HCT116 (cell line): ENCODE data around the gene CTSH. TPM values are rescaled to one million over a fixed set of nuclear protein-coding genes. Genes with fewer than 3 reads are reported as not detected.

ENCODE experiments used
- ATAC-seq: fragments of 200-7000 bp; cut with Tn5 transposase; 2 replicates; pipeline ENCODE4 v1.9.1; 2020; ENCODE audit warnings: mild to moderate bottlenecking, moderate library complexity
- BruUV-seq: library from RNA; stranded (reverse); fragments of 400-500 nt; replicated peaks from 2 replicates; lab custom pipeline; 2021; lab: Mats Ljungman, UMichigan
- CTCF ChIA-PET: fragments of 300-600 bp; sonication (Branson Sonifier 250); formaldehyde crosslinking; loops from one replicate; lab custom pipeline; 2021; ENCODE audit warnings: antibody characterized with exemption; lab: Charles Lee
- POLR2A ChIA-PET: fragments of 300-600, 350-600 bp; sonication (Branson Sonifier 250); formaldehyde crosslinking; loops from one replicate; lab custom pipeline; 2021; ENCODE audit warnings: antibody characterized with exemption; lab: Charles Lee
- RAD21 ChIA-PET, 2 experiments: fragments of 300-600 bp; sonication (Branson Sonifier 250); formaldehyde crosslinking; loops; one replicate each; lab custom pipeline; 2023; ENCODE audit warnings: low total read pairs in 2 of 2; ENCODE audit not compliant: uncharacterized antibody in 2 of 2, unreplicated experiment in 2 of 2, low non-redundant PET in 1 of 2; lab: Charles Lee
- DNase-seq: peaks from one replicate; pipeline ENCODE4 v3.0.0-alpha.2; 2010; ENCODE audit warnings: low read depth, low spot score
- H2AFZ ChIP-seq: fragments of 200-600 bp; shearing (Covaris generic), sonication (generic); 2 replicates; pipeline ENCODE4 v1.6.1; 2017; ENCODE audit warnings: low read depth, mixed run types, mixed read lengths, antibody characterized with exemption, low read length; ENCODE audit not compliant: poor library complexity, severe bottlenecking
- H3K27ac ChIP-seq: 2 replicates; pipeline ENCODE4 v1.5.1; 2012; ENCODE audit warnings: low read depth, low read length
- H3K27me3 ChIP-seq: fragments of 200-600 bp; sonication (generic); 2 replicates; pipeline ENCODE4 v1.6.1; 2016; ENCODE audit warnings: mixed run types, low read length, mixed read lengths; ENCODE audit not compliant: insufficient read depth
- H3K36me3 ChIP-seq, 2 experiments: fragments of 200-500 bp in 1 of 2; fragments of 200-600 bp in 1 of 2; sonication (Bioruptor generic) in 1 of 2; sonication (generic) in 1 of 2; 2 replicates each; pipeline versions ENCODE4 v1.5.1 to v1.6.1; 2014 to 2016; ENCODE audit warnings: low read length in 2 of 2, inconsistent platforms in 1 of 2, mixed read lengths in 1 of 2, mixed run types in 1 of 2; ENCODE audit not compliant: insufficient read depth in 2 of 2, control insufficient read depth in 1 of 2
- H3K4me1 ChIP-seq, 2 experiments: fragments of 200-600 bp in 1 of 2; sonication (generic) in 1 of 2; 2 replicates each; pipeline versions ENCODE4 v1.5.1 to v1.6.1; 2012 to 2017; ENCODE audit warnings: low read length in 2 of 2, inconsistent platforms in 1 of 2, mild to moderate bottlenecking in 1 of 2, mixed read lengths in 1 of 2, mixed run types in 1 of 2, moderate library complexity in 1 of 2; ENCODE audit not compliant: insufficient read depth in 2 of 2, control insufficient read depth in 1 of 2
- H3K4me2 ChIP-seq: fragments of 200-600 bp; sonication (generic); 2 replicates; pipeline ENCODE4 v1.6.1; 2017; ENCODE audit warnings: mixed run types, low read length, mixed read lengths
- H3K4me3 ChIP-seq, 2 experiments: fragments of 200-600 bp in 1 of 2; sonication (generic) in 1 of 2; replicated peaks in 1 of 2; 2 replicates each; pipeline ENCODE4 v1.5.1; 2011 to 2016; ENCODE audit warnings: low read length in 2 of 2, control low read depth in 1 of 2, low read depth in 1 of 2, mild to moderate bottlenecking in 1 of 2, mixed read lengths in 1 of 2, mixed run types in 1 of 2
- H3K79me2 ChIP-seq: fragments of 200-600 bp; sonication (generic); 2 replicates; pipeline ENCODE4 v1.6.1; 2017; ENCODE audit warnings: mild to moderate bottlenecking, mixed run types, low read length, moderate library complexity, mixed read lengths; ENCODE audit not compliant: insufficient read depth
- H3K9ac ChIP-seq: fragments of 200-600 bp; sonication (generic); 2 replicates; pipeline ENCODE4 v1.6.1; 2016; ENCODE audit warnings: low read length, mixed read lengths
- H3K9me2 ChIP-seq: fragments of 200-600 bp; sonication (generic), shearing (Covaris generic); 2 replicates; pipeline ENCODE4 v1.6.1; 2017; ENCODE audit warnings: mixed run types, mild to moderate bottlenecking, moderate library complexity; ENCODE audit not compliant: insufficient read depth
- H3K9me3 ChIP-seq, 2 experiments: fragments of 200-500 bp in 1 of 2; fragments of 200-600 bp in 1 of 2; sonication (Bioruptor generic) in 1 of 2; sonication (generic) in 1 of 2; 2 replicates each; pipeline ENCODE4 v1.6.1; 2014 to 2017; ENCODE audit warnings: low read length in 2 of 2, mixed read lengths in 2 of 2, inconsistent platforms in 1 of 2, low read depth in 1 of 2, mild to moderate bottlenecking in 1 of 2, mixed run types in 1 of 2, moderate library complexity in 1 of 2; ENCODE audit not compliant: control insufficient read depth in 1 of 2, insufficient read depth in 1 of 2
- H4K20me1 ChIP-seq: fragments of 200-600 bp; sonication (generic), shearing (Covaris generic); 2 replicates; pipeline ENCODE4 v1.6.1; 2017; ENCODE audit warnings: mixed run types, mild to moderate bottlenecking, moderate library complexity; ENCODE audit not compliant: insufficient read depth
- ATF3 ChIP-seq: IDR thresholded peaks from 2 replicates; pipeline ENCODE4 v1.6.1; 2012
- CBX3 ChIP-seq: IDR thresholded peaks from 2 replicates; pipeline ENCODE4 v1.6.1; 2012; ENCODE audit warnings: low read depth
- CEBPB ChIP-seq: IDR thresholded peaks from 2 replicates; pipeline ENCODE4 v1.6.1; 2012; ENCODE audit warnings: low read depth
- CTCF ChIP-seq, 3 experiments: fragments of 200-600 bp in 1 of 3; sonication (generic) in 1 of 3; IDR thresholded peaks in 2 of 3; conservative IDR thresholded peaks in 1 of 3; 2 replicates each; pipeline ENCODE4 v1.5.1; 2012 to 2017; ENCODE audit warnings: low read depth in 2 of 3, low read length in 2 of 3, antibody characterized with exemption in 1 of 3, borderline replicate concordance in 1 of 3, control low read depth in 1 of 3, mild to moderate bottlenecking in 1 of 3, mixed read lengths in 1 of 3, mixed run types in 1 of 3, moderate library complexity in 1 of 3; ENCODE audit not compliant: insufficient read depth in 1 of 3
- EGR1 ChIP-seq: IDR thresholded peaks from 2 replicates; pipeline ENCODE4 v1.6.1; 2012; ENCODE audit warnings: low read depth
- EZH2 ChIP-seq: fragments of 200-600 bp; sonication (generic); IDR thresholded peaks from 2 replicates; pipeline ENCODE4 v1.6.1; 2017; ENCODE audit warnings: antibody characterized with exemption, mixed run types
- EZH2phosphoT487 ChIP-seq: fragments of 200-600 bp; IDR thresholded peaks from 2 replicates; pipeline ENCODE4 v1.6.1; 2018; ENCODE audit warnings: antibody characterized with exemption, borderline replicate concordance
- FOSL1 ChIP-seq: IDR thresholded peaks from 2 replicates; pipeline ENCODE4 v1.6.1; 2012; ENCODE audit warnings: low read depth
- JUND ChIP-seq: IDR thresholded peaks from 2 replicates; pipeline ENCODE4 v1.6.1; 2012
- POLR2A ChIP-seq: IDR thresholded peaks from 2 replicates; pipeline ENCODE4 v1.7.0; 2011; ENCODE audit warnings: borderline replicate concordance; ENCODE audit not compliant: insufficient read depth, insufficient read length; ENCODE audit errors: extremely low read depth
- RAD21 ChIP-seq: IDR thresholded peaks from 2 replicates; pipeline ENCODE4 v1.6.1; 2012; ENCODE audit warnings: low read depth, mild to moderate bottlenecking
- SIN3A ChIP-seq: IDR thresholded peaks from 2 replicates; pipeline ENCODE4 v1.6.1; 2012; ENCODE audit warnings: low read depth
- SP1 ChIP-seq: IDR thresholded peaks from 2 replicates; pipeline ENCODE4 v1.6.1; 2012; ENCODE audit warnings: low read depth
- YY1 ChIP-seq: IDR thresholded peaks from 2 replicates; pipeline ENCODE4 v1.6.1; 2011; ENCODE audit warnings: low read length, low read depth, moderate library complexity, mild to moderate bottlenecking; ENCODE audit not compliant: insufficient replicate concordance; ENCODE audit errors: extremely low read depth
- ZBTB33 ChIP-seq: IDR thresholded peaks from 2 replicates; pipeline ENCODE4 v1.6.1; 2011; ENCODE audit warnings: mild to moderate bottlenecking, low read length, moderate library complexity; ENCODE audit not compliant: insufficient replicate concordance; ENCODE audit errors: extremely low read depth
- ZFX ChIP-seq: fragments of 450-650 bp; IDR thresholded peaks from 2 replicates; pipeline ENCODE4 v1.6.1; 2017
- ZNF274 ChIP-seq: fragments of 200-500 bp; sonication (Bioruptor generic); IDR thresholded peaks from 2 replicates; pipeline ENCODE4 v1.6.1; 2014; ENCODE audit warnings: mild to moderate bottlenecking, low read depth, low read length, inconsistent platforms
- intact Hi-C: fragments of 100-400 bp; cut with micrococcal nuclease; formaldehyde crosslinking; loops from 2 replicates; pipeline ENCODE4 v1.10.0; 2022
- total RNA-seq: library from RNA; stranded (reverse); gene quantifications from one replicate; pipeline ENCODE4 v1.2.1, GENCODE V29; 2021; ENCODE audit not compliant: unreplicated experiment
- TF ChIP-seq, protein P1 (sequence below): IDR thresholded peaks from 2 replicates; pipeline ENCODE4 v1.6.1; 2012; ENCODE audit warnings: low read depth
- TF ChIP-seq, protein P2 (sequence below): IDR thresholded peaks from 2 replicates; pipeline ENCODE4 v1.6.1; 2012

Gene CTSH
- total RNA-seq, 1 experiment from 2014 or later, result 37.5 TPM

DNA sequence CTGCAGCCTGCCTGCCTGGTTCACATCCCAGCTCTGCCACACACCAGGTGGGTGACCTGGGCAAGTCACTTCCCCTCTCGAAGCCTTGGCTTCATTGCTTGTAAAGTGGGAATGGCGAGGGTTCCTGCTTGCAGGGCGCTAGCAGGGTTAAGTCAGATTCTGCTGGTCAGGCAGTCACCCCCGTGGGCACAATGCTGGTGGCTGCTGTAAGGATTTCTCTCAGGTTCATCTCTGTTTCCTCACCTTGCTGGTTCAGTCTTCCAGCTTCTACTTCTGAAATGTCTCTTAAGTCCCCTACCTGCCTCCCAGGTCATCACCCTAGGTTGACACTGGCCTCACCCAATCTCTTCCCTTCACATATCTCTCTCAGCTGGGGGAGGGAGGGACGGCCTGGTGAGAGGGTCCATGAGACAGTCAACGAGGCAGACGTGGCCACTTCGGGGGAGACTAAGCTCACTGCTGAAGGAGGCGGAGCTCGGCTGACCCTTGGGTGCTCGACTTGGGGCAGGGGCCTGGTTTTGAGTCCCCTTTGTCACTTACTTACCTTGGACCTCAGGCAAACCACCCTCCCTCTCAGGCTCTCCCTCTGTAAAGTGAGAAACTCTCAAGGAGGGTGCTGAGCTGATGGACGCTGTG lies 11.5 kb downstream of the CTSH start:
- H3K36me3 ChIP-seq, result no peaks in the 10 kb centered on the region; a peak in 1 of 4 replicates
- H3K4me3 ChIP-seq, result no peak overlapping the region
- no peak overlapping the region for H3K9ac ChIP-seq
- intact Hi-C loops, result no loop called here
- POLR2A ChIA-PET, result no interaction called here
- H3K79me2 ChIP-seq, result no peaks in the 10 kb centered on the region
- H3K4me2 ChIP-seq, result no peak overlapping the region
- H2AFZ ChIP-seq, result no peak overlapping the region
- TF ChIP-seq EZH2phosphoT487 (no peak), SIN3A (no peak), JUND (no peak), POLR2A (no peak), ZNF274 (no peak), CBX3 (no peak), CTCF (IDR thresholded peaks at IDR 0.05 in 2 of 3, conservative IDR thresholded peaks at IDR 0.05 in 1 of 3; ENCODE audit: borderline replicate concordance in 1 of 3, insufficient read depth in 1 of 3, low read depth in 2 of 3, low read length in 2 of 3) (no peak), SP1 (no peak), EGR1 (no peak), RAD21 (no peak), ZBTB33 (no peak), CEBPB (no peak), FOSL1 (no peak), YY1 (no peak), ZFX (no peak), ATF3 (no peak), EZH2 (no peak)
- TF ChIP-seq, protein P1, sequence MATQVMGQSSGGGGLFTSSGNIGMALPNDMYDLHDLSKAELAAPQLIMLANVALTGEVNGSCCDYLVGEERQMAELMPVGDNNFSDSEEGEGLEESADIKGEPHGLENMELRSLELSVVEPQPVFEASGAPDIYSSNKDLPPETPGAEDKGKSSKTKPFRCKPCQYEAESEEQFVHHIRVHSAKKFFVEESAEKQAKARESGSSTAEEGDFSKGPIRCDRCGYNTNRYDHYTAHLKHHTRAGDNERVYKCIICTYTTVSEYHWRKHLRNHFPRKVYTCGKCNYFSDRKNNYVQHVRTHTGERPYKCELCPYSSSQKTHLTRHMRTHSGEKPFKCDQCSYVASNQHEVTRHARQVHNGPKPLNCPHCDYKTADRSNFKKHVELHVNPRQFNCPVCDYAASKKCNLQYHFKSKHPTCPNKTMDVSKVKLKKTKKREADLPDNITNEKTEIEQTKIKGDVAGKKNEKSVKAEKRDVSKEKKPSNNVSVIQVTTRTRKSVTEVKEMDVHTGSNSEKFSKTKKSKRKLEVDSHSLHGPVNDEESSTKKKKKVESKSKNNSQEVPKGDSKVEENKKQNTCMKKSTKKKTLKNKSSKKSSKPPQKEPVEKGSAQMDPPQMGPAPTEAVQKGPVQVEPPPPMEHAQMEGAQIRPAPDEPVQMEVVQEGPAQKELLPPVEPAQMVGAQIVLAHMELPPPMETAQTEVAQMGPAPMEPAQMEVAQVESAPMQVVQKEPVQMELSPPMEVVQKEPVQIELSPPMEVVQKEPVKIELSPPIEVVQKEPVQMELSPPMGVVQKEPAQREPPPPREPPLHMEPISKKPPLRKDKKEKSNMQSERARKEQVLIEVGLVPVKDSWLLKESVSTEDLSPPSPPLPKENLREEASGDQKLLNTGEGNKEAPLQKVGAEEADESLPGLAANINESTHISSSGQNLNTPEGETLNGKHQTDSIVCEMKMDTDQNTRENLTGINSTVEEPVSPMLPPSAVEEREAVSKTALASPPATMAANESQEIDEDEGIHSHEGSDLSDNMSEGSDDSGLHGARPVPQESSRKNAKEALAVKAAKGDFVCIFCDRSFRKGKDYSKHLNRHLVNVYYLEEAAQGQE, result no peak
- TF ChIP-seq, protein P2, sequence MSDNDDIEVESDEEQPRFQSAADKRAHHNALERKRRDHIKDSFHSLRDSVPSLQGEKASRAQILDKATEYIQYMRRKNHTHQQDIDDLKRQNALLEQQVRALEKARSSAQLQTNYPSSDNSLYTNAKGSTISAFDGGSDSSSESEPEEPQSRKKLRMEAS, result no peak
- TF ChIP-seq, all 23 proteins: peak for 0
- Histone ChIP-seq H3K9me3 (no peaks in the 10 kb centered on the region), H3K4me1 (peaks cover 10 to 26% of the 10 kb centered on the region in 2 experiments), H3K9me2 (no peaks in the 10 kb centered on the region), H4K20me1 (no peaks in the 10 kb centered on the region), H3K27me3 (no peaks in the 10 kb centered on the region), H3K27ac (no peak overlapping the region)
- ChIA-PET RAD21 (no interaction called here), CTCF (no interaction called here)
- ATAC-seq (no peak), DNase-seq (no peak)
- no TSS peak for BruUV-seq
